Activated T-helper 2 cell treated with anti-CD3 and anti-CD28 coated beads, Interferon-gamma antibody, Interleukin-2, Interleukin-4, amounts not matched to agents 10 μg/mL and 5 μg/mL and 100 μg/mL, durations not matched to agents 14 hours and 24 hours and 36 hours (primary cell): ENCODE results near the gene ARL4C. TPM values are rescaled to one million over a fixed set of nuclear protein-coding genes. Genes with fewer than 3 reads are reported as not detected.

Source experiments
- DNase-seq: peaks from one replicate; pipeline ENCODE4 v3.0.0; 2021; ENCODE audit warnings: low spot score
- H3K27ac Mint-ChIP-seq: one replicate; pipeline ENCODE4 v1.8.0; 2021; ENCODE audit warnings: mixed read lengths
- H3K27me3 Mint-ChIP-seq: one replicate; pipeline ENCODE4 v1.8.0; 2021; ENCODE audit warnings: low read depth, mixed read lengths
- H3K36me3 Mint-ChIP-seq: one replicate; pipeline ENCODE4 v1.8.0; 2021; ENCODE audit warnings: low read depth, mixed read lengths
- H3K4me1 Mint-ChIP-seq: one replicate; pipeline ENCODE4 v1.8.0; 2021; ENCODE audit warnings: low read depth, mixed read lengths
- H3K4me3 Mint-ChIP-seq: one replicate; pipeline ENCODE4 v1.8.0; 2021; ENCODE audit warnings: low read depth, mild to moderate bottlenecking, moderate library complexity, mixed read lengths
- H3K9me3 Mint-ChIP-seq: one replicate; pipeline ENCODE4 v1.8.0; 2021; ENCODE audit warnings: mixed read lengths
- intact Hi-C: fragments of 100-400 bp; cut with micrococcal nuclease; formaldehyde crosslinking; loops from one replicate; pipeline ENCODE4 v1.15.1; 2023
- total RNA-seq: library from RNA; stranded (reverse); gene quantifications from 2 replicates; pipeline ENCODE4 v1.2.3, GENCODE V29; 2022

ARL4C gene
- total RNA-seq, 1 donor from 2014 or later: 45.7 TPM

DNA sequence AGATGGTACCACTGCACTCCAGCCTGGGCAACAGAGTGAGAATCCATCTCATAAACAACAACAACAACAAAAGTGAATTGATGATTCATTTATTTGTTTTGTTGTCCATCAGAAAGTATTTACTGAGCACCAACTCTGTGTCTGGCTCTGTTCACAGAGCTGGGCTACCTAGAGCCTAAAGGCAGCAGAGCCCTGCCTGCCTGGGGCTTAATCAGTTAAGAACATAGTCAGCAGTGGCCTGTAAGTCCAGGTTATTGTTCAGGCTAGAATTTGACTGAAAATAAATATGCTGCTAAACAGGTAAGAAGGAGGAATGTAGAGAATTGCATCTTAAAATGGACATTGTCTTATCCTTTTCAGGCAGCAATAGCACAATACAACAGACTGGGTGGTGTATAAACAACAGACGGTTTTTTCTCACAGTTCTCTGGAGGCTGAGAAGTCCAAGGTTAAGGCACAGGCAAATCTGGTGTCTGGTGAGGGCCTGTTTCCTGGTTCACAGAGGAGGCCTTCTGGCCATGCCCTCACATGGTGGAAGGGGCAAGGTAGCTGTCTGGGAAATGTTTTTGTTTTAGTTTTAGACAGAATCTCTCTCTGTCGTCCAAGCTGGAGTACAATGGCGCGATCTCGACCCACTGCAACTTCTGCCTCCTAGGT, 22.2 kb upstream of the ARL4C start:
- H3K9me3 Mint-ChIP-seq: no peaks in the 10 kb centered on the region
- no peaks in the 10 kb centered on the region for H3K36me3 Mint-ChIP-seq
- intact Hi-C loops: no loop called here
- H3K27ac Mint-ChIP-seq: no peak overlapping the region
- DNase-seq: no peak
- no peaks in the 10 kb centered on the region for H3K4me1 Mint-ChIP-seq
- no peak overlapping the region for H3K4me3 Mint-ChIP-seq
- no peaks in the 10 kb centered on the region for H3K27me3 Mint-ChIP-seq

GRCh38 chr2:234517971-234518370, 21.1 kb upstream of the ARL4C start:
- no peak overlapping the region for H3K4me3 Mint-ChIP-seq

DNA sequence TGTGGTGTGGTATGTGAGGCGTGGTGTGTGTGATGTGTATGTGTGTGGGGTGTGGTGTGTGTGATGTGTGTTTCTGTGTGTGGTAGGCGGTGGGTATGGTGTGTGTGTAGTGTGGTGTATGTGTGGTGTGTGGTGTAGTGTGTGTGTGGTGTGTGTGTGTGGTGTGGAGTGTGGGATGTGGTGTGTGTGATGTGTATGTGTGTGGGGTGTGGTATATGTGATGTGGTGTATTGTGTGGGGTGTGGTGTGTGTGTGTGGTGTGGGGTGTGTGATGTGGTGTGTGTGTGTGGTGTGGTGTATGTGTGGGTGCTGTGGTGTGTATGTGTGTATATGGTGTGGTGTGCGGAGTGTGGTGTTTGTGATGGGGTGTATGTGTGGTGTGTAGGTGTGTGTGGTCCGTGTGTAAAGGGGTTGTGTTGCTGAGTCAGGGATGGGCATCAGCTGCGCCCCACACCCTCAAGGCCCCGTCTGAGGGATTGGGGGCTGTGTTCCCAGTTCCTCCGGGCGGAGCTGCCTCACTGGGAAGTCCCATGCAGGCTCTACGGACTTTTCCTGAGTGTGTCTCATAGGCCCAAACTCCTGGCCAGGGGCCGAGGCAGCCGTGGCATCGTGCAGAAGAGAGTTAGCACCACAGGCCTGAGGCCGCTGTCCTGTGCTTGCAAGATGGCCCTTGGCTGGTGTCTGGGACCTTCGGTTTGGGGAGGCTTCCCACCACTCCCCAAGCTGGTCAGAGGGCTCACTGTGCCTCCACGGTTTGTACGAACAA, 18.2 kb upstream of the ARL4C start:
- no peaks in the 10 kb centered on the region for H3K9me3 Mint-ChIP-seq
- DNase-seq: no peak
- H3K36me3 Mint-ChIP-seq: no peaks in the 10 kb centered on the region
- H3K4me3 Mint-ChIP-seq: no peak overlapping the region
- intact Hi-C loops: no loop called here
- H3K27ac Mint-ChIP-seq: no peak overlapping the region
- H3K4me1 Mint-ChIP-seq: no peaks in the 10 kb centered on the region
- peaks cover 10% of the 10 kb centered on the region for H3K27me3 Mint-ChIP-seq

More at GRCh38 chr2:234517971-234518370, 21.1 kb upstream of the ARL4C start:
- Mint-ChIP-seq H3K36me3 (no peaks in the 10 kb centered on the region), H3K27ac (no peak overlapping the region), H3K27me3 (no peaks in the 10 kb centered on the region), H3K9me3 (no peaks in the 10 kb centered on the region), H3K4me1 (no peaks in the 10 kb centered on the region)
- intact Hi-C loops: no loop called here
- no peak for DNase-seq

GRCh38 chr2:234514099-234514498, 17.2 kb upstream of the ARL4C start:
- Mint-ChIP-seq H3K27me3 (peaks cover 16% of the 10 kb centered on the region), H3K27ac (no peak overlapping the region), H3K9me3 (no peaks in the 10 kb centered on the region), H3K36me3 (no peaks in the 10 kb centered on the region), H3K4me3 (no peak overlapping the region), H3K4me1 (no peaks in the 10 kb centered on the region)
- intact Hi-C loops: no loop called here
- DNase-seq: no peak

GRCh38 chr2:234512884-234513669, 16.2 kb upstream of the ARL4C start:
- Mint-ChIP-seq H3K27me3 (peaks cover 24% of the 10 kb centered on the region), H3K27ac (no peak overlapping the region), H3K36me3 (no peaks in the 10 kb centered on the region), H3K4me3 (no peak overlapping the region), H3K9me3 (no peaks in the 10 kb centered on the region), H3K4me1 (no peaks in the 10 kb centered on the region)
- DNase-seq: no peak
- intact Hi-C loops: no loop called here

DNA sequence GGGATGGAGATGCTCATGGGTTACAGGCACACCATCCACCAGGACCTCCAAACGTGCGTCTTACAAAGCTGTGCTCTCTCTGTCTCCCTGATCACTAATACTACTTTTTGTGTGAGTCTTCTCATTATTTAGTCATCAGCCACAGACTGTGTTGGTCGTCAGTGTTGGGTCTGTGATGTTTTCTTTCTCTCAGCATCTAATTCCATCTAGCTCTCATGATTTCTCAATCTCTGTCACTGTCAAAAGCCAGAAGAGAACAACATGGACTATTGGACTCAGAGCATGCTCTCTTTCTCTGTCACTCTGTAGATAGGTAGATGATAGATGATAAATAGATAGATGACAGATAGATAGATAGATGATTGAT, 6.0 kb upstream of the ARL4C start:
- DNase-seq: no peak
- Mint-ChIP-seq H3K9me3 (no peaks in the 10 kb centered on the region), H3K27ac (no peak overlapping the region), H3K27me3 (peaks cover 33% of the 10 kb centered on the region), H3K36me3 (no peaks in the 10 kb centered on the region), H3K4me1 (peaks cover 29% of the 10 kb centered on the region), H3K4me3 (no peak overlapping the region)
- intact Hi-C loops: no loop called here

- DNase-seq: no peak
- Mint-ChIP-seq H3K36me3 (no peaks in the 10 kb centered on the region), H3K9me3 (no peaks in the 10 kb centered on the region), H3K27me3 (peaks cover 31% of the 10 kb centered on the region), H3K4me3 (no peak overlapping the region), H3K27ac (no peak overlapping the region), H3K4me1 (peaks cover 30% of the 10 kb centered on the region)
- intact Hi-C loops: no loop called here
These were observed 5.5 kb upstream of the ARL4C start for GRCh38 chr2:234502285-234502918.

- peak; percentile 66 for DNase-seq
- H3K4me3 Mint-ChIP-seq: no peak overlapping the region
- peaks cover 8% of the 10 kb centered on the region for H3K36me3 Mint-ChIP-seq
- H3K27ac Mint-ChIP-seq: no peak overlapping the region
- intact Hi-C loops: loop anchor here (1.0 kb wide), 2 partner anchors 365 to 524 kb away; no protein-coding TSS in a partner anchor
- H3K27me3 Mint-ChIP-seq: peaks cover 18% of the 10 kb centered on the region
- H3K4me1 Mint-ChIP-seq: peaks cover 31% of the 10 kb centered on the region
- no peaks in the 10 kb centered on the region for H3K9me3 Mint-ChIP-seq
These were observed 3.6 kb upstream of the ARL4C start for GRCh38 chr2:234500394-234501006.

DNA sequence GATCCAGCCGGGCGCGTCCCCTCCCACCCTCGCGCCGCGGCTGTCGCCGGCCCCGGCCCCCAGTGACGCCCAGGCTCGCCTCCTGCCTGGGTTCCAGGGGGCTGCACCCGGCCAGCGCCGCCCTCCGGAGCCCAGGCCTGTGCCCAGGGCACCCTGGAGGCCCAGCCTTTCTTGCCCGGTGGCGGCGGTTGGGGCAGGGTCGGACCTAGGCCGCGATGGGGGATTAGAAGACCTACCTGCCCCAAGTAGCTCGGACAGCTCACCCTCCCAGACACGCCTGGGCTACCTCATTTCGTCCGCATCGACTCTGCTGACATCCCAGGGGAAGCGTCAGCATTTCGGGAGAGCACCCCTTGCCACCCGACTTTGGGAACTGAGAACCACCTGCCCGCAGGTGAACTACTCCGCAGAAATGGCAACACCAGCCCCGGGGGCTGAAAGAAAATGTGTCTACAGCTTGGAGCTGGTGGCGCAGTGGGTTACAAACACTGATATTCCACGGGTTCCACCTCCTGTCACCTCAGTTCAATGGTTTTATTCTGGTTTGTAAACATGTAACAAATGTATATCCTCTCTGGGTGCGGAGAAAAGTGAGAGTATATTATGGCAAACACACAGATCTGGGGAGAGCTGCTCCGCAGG, 834 bp upstream of the ARL4C start:
- peaks cover 8% of the 10 kb centered on the region for H3K27me3 Mint-ChIP-seq
- H3K27ac Mint-ChIP-seq: peak overlapping the region; percentile 68
- H3K9me3 Mint-ChIP-seq: no peaks in the 10 kb centered on the region
- no peak for DNase-seq
- H3K36me3 Mint-ChIP-seq: peaks cover 35% of the 10 kb centered on the region
- H3K4me1 Mint-ChIP-seq: peaks cover 37% of the 10 kb centered on the region
- intact Hi-C loops: loop anchor here (5.0 kb wide), 1 partner anchor 630 kb away; the partner anchor contains the start of gene MSL3B
- peak overlapping the region; percentile 75 for H3K4me3 Mint-ChIP-seq

- DNase-seq: peak; percentile 64
- Mint-ChIP-seq H3K4me3 (peak overlapping the region; percentile 97), H3K36me3 (peaks cover 45% of the 10 kb centered on the region), H3K4me1 (peaks cover 49% of the 10 kb centered on the region), H3K9me3 (no peaks in the 10 kb centered on the region), H3K27me3 (peaks cover 4% of the 10 kb centered on the region), H3K27ac (peak overlapping the region; percentile 96)
- intact Hi-C loops: loop anchor here (5.0 kb wide), 1 partner anchor 629 kb away; the partner anchor contains the start of gene MSL3B
These were observed 636 bp downstream of the ARL4C start for GRCh38 chr2:234496055-234496834.

GRCh38 chr2:234495251-234496054, 1.4 kb downstream of the ARL4C start:
- peaks cover under 1% of the 10 kb centered on the region for H3K27me3 Mint-ChIP-seq
- H3K4me3 Mint-ChIP-seq: peak overlapping the region; percentile 97
- intact Hi-C loops: loop anchor here (5.0 kb wide), 1 partner anchor 628 kb away; the partner anchor contains the start of gene MSL3B
- H3K27ac Mint-ChIP-seq: peak overlapping the region; percentile 96
- peaks cover 45% of the 10 kb centered on the region for H3K36me3 Mint-ChIP-seq
- no peak for DNase-seq
- peaks cover 52% of the 10 kb centered on the region for H3K4me1 Mint-ChIP-seq
- H3K9me3 Mint-ChIP-seq: no peaks in the 10 kb centered on the region
